ENCODE results near the gene CLCNKB.
"Not testable (repeated sequence)": the region's sequence is repeated elsewhere in the genome, so short reads cannot be mapped to it uniquely, and the experiment has no call there.

CLCNKB gene

GRCh38 chr1:16014509-16015482 is 28.8 kb upstream of the CLCNKB start:
- intact Hi-C loops (cut with DNase I), result no loop called here
- DNase-seq, result peak in 1 of 10 donors; percentile 71

- DNase-seq, result peak in 1 of 10 donors; percentile 84
- intact Hi-C loops (cut with DNase I), result no loop called here
These were observed 28.1 kb upstream of the CLCNKB start for GRCh38 chr1:16015491-16015890.

DNA sequence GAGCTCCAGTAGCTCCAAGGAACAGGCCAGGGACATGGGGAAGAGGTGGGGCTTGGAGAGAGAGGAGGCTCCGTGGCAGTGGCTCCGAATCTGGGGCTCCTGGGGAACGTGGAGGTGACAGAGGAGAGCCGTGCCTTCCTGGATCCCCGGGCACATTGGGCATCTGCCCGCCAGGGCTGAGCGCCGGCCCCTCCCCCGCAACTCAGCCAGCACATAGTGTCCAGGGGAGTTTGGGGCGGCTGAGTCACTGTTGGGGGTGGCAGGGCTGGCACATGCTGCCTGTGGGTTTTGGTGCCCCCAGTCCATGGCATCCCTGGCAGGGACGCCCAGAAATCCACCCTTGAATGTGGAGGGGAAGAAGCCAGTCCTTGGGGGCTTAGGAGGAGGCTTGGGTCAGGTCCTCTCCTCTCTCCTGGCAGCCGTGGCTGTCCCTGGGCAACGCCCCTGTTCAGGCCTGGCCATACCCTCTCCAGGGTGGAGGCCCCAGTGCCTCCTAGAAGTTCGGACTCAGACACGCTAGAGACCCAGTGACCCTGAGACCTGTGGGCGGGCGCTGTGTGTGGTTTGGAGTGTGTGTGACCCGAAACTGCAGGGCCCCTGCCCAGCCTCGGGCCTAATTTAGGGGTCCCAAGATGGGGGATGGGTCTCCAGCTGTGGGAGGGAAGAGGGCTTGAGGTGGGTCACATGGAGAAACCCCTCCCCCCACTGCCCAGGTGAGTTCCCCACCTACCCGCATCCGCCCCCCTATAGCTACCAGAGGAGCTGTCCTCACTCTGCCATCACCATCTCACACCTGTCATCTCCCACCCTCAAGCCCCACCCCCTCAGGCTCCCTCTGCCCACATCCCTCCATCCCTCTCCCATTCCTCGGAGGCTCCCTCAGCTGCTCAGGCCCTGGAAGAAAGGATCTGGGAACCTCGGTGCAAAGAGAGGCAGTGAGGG is 27.4 kb upstream of the CLCNKB start:
- intact Hi-C loops (cut with DNase I), result no loop called here
- DNase-seq, result peak in 1 of 10 donors; percentile 87

DNA sequence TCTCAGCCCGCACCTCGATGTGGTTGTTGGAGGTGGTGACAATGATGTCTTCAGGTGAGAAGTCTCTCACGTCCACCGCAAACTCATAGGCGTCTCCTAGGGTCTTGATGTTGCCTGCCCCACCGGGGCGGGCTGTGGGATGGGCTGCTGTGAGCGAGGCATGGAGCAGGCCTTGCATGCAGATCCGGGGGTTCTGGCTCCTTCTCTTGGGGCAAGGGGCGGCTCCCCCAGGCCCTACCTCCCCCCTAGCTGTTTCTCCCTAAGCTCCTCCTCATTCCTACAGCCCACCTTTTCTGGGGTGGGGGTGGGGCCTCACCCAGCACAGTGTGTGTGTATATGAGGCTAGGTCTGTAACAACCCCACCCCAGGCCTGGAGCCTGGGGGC is 26.5 kb upstream of the CLCNKB start:
- no peak for DNase-seq
- intact Hi-C loops (cut with DNase I), result no loop called here

GRCh38 chr1:16017461-16018303 is 25.9 kb upstream of the CLCNKB start, which contains the start of gene HSPB7:
TSS of gene HSPB7 (minus strand) at chr1:16018043. CDS start at chr1:16017963, 80 bp downstream.
- intact Hi-C loops (cut with DNase I), result no loop called here
- peak in 4 of 10 donors; percentile 34 to 86 (median 68) for DNase-seq

DNA sequence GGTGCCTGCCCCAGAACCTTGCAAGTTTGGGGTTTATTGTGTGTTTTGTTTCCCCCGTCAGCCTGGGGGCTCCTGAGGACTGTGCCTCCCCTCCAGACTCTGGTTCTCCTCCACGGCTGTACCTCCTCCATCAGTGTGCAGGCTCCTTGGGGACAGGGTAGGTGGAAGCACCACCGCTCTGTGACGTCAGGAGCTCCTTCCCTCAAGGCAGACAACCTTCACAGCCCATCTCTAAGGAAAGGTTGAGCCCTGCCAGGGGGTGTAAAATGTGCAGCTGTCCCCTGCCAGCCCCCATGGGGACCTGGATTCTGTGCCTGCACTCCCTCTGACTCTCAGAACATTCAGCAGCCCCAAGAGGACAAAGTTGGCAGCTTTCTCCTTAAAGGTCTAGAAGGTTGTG is 25.3 kb upstream of the CLCNKB start:
- intact Hi-C loops (cut with DNase I), result no loop called here
- no peak for DNase-seq

- intact Hi-C loops (cut with DNase I), result no loop called here
- DNase-seq, result no peak
These were observed 24.6 kb upstream of the CLCNKB start for GRCh38 chr1:16018749-16019643.

- DNase-seq, result peak in 2 of 10 donors; percentile 21 to 69
- intact Hi-C loops (cut with DNase I), result no loop called here
These were observed 23.8 kb upstream of the CLCNKB start for GRCh38 chr1:16019644-16020277.

- DNase-seq, result no peak
- intact Hi-C loops (cut with DNase I), result no loop called here
These were observed 23.3 kb upstream of the CLCNKB start for GRCh38 chr1:16020325-16020724.

DNA sequence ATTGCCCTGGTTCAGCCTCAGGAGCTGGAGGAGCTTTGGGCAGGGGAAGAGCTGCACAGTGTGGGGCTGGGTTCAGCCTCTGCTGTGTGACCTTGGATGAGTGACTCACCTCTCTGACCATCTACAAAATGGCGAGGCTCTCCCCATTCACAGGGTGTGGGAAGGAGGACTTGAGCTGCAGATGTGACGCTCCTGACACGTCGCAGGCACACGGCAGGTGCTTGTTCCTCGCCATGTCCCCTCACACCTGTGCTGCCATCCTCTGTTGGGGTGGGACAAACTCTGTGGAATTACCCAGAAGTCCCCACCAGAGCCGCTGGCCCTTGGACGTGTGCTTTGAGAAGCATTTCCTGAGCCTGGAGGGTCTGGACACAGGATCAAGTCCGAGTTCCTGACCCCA is 22.7 kb upstream of the CLCNKB start:
- DNase-seq; intact Hi-C loops (cut with DNase I): not testable (repeated sequence)

DNA sequence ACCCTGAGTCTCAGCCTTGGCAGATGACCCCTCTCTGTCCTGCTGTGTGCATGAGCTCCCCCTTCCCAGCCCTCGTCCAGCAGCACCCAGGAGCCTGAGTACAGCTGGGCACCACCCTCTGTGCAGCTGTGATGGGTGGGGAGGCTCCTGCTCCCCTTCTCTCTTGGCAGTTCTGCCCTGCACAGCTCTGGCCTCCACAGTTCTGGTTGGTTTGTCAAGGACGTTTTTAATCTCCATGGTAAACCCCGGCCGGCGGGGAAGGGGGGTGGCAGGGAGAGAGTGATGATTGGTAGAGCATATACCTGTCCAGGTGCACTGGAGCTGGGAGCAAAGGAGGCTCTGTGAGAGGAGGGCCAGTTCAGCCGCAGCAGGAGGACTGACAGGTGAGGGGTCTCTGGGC is 21.9 kb upstream of the CLCNKB start, which contains the start of gene CLCNKA:
Gene CLCNKA (plus strand): TSS at position 356 of the 400 bp plus-strand sequence. CDS start 584 bp downstream, outside the sequence.
- intact Hi-C loops (cut with DNase I), result no loop called here
- DNase-seq, result peak in 1 of 10 donors; percentile 84

DNA sequence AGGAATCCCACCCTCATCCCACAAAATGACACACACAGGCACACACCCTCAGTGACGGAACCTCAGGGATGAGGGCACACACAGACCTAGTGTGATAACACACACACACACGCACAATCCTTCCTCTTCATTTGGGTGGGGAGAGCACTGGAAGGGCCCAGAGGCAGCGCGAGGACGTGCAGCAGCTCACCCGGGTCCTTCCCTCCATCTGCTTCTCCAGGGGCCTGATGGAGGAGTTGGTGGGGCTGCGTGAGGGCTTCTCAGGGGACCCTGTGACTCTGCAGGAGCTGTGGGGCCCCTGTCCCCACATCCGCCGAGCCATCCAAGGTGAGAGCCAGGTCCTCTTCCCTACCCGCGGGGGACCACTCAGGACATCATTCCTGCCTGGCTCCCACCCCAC is 21.2 kb upstream of the CLCNKB start:
- DNase-seq, result peak in 1 of 10 donors; percentile 61
- intact Hi-C loops (cut with DNase I), result no loop called here

DNA sequence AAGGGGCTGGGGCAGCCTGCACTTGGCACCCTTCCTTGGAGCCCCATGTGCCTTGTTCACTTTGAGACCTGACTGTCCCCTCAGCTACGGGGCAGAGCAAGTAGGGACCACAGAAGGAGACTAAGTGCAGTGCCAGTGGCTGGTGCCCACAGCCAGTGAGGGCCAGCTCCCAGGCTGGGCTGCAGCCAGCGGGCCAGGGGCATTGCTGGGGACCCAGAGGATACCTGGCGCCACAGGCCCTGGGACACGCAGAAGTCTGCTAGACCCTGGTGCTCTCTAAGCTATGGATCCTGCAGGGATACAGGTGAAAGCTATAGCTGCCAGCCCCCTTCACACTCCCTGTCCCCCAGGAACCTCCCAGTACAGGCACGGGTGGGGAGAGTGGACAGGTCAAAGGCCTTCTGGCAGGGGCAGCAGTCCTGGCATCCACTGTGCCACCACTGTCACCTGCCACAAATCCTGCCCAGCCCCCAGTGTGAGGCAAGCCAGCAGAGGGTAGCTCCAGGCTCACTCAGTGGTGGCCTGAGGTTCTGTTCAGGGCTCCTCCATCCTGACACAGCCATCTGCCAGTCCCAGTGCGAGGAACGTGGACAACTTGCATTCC is 20.4 kb upstream of the CLCNKB start:
- peak in 1 of 10 donors; percentile 72 for DNase-seq
- intact Hi-C loops (cut with DNase I), result no loop called here

DNA sequence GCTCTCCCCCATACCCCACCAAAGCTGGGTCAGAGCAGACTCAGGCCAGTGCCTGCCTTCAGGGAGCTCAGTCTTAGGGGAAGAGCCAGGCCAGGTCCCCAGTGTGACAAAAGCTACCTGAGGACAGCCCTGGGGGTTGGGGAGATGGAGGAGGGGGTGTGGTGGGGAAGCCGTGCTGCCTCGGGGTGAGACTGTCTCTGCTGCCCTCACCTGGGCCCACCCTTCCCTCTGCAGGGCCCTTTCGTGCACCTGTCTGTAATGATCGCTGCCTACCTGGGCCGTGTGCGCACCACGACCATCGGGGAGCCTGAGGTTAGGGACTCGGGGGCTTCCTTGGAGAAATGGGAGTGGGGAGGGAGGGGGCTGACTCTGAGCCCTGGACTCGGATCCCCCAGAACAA is 17.3 kb upstream of the CLCNKB start:
- intact Hi-C loops (cut with DNase I); DNase-seq: not testable (repeated sequence)

GRCh38 chr1:16026723-16027484 is 16.7 kb upstream of the CLCNKB start:
- intact Hi-C loops (cut with DNase I), result no loop called here
- no peak for DNase-seq

- DNase-seq, result no peak
- intact Hi-C loops (cut with DNase I), result no loop called here
These were observed 15.2 kb upstream of the CLCNKB start for GRCh38 chr1:16028237-16029002.

DNA sequence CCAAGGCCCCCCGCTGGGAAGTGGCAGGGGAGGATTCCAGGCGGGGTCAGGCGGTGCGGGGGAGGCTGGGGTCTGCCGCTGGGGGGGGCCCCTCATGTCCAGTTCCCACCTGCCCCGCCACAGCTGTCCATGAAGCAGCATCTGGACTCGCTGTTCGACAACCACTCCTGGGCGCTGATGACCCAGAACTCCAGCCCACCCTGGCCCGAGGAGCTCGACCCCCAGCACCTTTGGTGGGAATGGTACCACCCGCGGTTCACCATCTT is 14.6 kb upstream of the CLCNKB start:
- intact Hi-C loops (cut with DNase I); DNase-seq: not testable (repeated sequence)
